Erythroblast (primary cell): ENCODE measurements around the gene SLC7A4.

Experiments
- GATA1 ChIP-seq: IDR thresholded peaks from 2 replicates; pipeline ENCODE4 v1.6.1; 2011; ENCODE audit warnings: low read depth, mild to moderate bottlenecking, control low read depth, low read length, moderate library complexity
- POLR2A ChIP-seq: IDR thresholded peaks from 2 replicates; pipeline ENCODE4 v1.6.1; 2011; ENCODE audit warnings: mild to moderate bottlenecking, low read length

DNA sequence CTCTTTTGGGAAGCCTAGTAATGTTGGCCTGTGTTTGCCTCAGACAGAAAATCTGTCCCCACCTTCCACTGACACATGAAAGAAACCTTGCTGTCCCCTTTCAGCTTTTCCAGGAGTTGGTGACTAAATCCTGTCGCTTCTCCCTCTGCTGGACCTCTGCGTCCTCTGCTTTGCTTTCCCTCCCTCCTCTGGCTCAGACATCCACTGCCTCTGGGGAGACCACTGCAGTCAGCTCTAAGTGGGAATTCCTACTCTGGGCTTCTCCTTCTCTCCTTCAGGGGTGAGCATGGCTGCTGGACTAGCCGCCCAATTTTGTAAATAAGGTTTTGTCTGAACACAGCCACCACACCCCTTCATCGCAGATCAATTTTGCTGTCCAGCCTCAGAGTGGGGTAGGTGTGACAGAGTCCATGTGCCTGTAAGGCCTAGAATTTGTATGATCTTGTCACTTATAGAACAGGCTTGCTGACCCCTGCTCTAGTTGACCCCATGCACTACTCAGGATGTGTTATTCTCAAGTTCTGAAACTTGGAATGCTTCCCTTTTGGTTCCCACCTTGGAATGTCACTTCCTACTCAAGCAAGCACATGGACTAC, 36.4 kb upstream of the SLC7A4 start:
- TF ChIP-seq POLR2A (no peak), GATA1 (no peak)
